Measurements from ENCODE around the gene DAZAP1.
A peak's percentile ranks its signal among the peaks of the same experiment; 100 is the strongest.

The DAZAP1 gene

DNA sequence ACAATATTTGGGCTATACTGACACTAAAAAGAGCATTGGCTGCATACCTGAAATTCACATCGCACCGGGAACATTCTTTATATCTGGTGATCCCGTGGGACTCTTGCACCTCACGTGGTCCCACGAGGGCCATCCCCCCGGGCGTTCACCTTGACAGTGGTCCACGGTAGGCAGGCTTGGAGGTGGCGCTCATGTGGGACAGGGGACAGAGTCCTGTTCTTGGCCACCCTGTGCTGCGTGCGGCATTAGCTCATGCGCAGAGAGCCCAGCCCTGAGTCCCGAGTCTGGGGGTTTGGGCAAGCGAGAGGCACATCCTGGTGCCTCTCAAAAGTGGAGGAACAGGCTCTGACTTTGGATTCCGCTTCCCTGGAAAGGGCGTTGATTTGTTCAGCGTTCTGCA lies 13.5 kb upstream of the DAZAP1 start:
- no peak for DNase-seq (ENCODE audit: low read depth in 1 of 2, low spot score in 1 of 2)

DNA sequence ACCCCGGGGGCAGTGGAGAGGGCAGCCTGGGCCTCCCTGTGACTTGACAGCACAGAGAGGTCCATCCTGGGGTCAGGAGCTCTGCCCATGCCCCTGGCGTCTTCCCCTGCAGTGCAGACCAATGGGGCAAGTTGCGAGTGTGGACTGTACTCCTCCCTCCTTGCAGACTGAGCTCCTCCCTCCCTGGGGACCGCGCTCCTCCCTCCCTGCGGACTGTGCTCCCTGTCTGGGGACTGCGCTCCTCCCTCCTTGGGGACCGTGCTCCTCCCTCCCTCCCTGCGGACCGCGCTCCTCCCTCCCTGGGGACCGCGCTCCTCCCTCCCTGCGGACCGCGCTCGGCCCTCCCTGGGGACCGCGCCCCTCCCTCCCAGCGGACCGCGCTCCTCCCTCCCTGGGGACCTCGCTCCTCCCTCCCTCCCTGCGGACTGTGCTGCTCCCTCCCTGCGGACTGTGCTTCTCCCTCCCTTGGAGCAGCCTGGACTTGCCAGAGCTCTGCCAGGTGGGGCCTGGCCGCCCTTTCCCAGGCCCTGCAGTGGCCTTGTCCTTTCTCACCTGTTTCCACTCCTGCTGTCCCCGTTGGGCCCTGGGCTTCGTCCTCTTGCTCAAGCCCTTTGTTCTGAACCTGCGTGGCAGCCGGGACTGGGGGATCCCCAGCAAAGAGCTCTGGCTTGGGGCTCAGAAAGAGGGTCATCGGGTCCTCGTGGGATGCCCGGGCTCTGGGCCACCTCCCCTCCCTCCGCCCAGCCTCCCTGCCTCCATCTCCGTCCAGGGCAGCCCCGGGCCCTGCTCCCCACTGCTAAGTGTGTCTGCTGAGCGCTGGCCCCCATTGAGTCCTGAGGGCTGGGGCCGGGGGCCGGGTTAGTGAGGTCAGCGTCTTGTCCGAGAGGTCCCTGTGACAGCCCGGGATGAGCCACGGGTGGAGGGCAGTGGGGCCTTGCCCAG lies 12.9 kb upstream of the DAZAP1 start:
- no peak for DNase-seq (ENCODE audit: low read depth in 1 of 2, low spot score in 1 of 2)

GRCh38 chr19:1395194-1396018 lies 12.0 kb upstream of the DAZAP1 start:
- no peak for DNase-seq (ENCODE audit: low read depth in 1 of 2, low spot score in 1 of 2)

- DNase-seq (ENCODE audit: low read depth in 1 of 2, low spot score in 1 of 2): no peak
These were observed 11.2 kb upstream of the DAZAP1 start for GRCh38 chr19:1396019-1396767.

- no peak for DNase-seq (ENCODE audit: low read depth in 1 of 2, low spot score in 1 of 2)
These were observed 10.4 kb upstream of the DAZAP1 start for GRCh38 chr19:1396768-1397679.

DNA sequence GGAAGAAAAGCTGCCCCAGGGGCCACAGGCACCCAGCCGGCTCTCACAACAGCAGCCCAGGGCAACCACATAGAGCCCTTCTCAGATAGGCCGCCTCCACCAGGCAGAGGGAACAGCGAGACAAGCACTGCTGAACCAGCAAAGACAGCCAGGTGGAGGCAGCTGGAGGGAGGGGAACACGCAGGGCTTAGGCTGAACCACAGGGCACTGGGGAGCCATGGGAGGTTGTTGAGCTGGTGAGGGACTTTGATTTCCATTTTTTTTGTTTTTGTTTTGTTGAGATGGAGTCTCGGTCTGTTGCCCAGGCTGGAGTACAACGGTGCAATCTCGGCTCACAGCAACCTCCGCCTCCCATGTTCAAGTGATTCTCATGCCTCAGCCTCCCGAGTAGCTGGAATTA lies 9.5 kb upstream of the DAZAP1 start:
- no peak for DNase-seq (ENCODE audit: low read depth in 1 of 2, low spot score in 1 of 2)

DNA sequence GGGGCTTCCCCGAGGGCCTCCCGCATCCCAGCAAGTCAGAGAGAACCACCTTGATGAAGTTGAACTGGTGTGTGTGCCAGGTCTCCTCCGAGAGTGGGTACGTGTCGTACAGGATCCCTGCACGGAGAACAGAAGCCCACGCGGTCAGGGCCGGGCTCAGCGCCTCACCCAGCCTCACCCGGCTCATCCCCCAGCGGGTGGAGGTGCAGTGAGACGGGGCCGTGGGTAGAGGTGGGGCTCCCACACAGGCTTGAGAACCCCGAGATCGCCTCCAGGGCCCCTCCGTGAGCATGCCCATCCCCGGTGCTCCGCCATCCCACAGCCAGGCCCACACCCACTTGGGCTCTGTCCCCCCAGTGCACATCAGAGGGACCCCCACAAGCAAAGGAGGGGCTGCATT lies 8.3 kb upstream of the DAZAP1 start:
- DNase-seq (ENCODE audit: low read depth in 1 of 2, low spot score in 1 of 2): no peak

- DNase-seq (ENCODE audit: low read depth in 1 of 2, low spot score in 1 of 2): no peak
These were observed 7.6 kb upstream of the DAZAP1 start for GRCh38 chr19:1399745-1400144.

GRCh38 chr19:1400281-1401137 lies 6.9 kb upstream of the DAZAP1 start:
- DNase-seq (ENCODE audit: low read depth in 1 of 2, low spot score in 1 of 2): no peak

DNA sequence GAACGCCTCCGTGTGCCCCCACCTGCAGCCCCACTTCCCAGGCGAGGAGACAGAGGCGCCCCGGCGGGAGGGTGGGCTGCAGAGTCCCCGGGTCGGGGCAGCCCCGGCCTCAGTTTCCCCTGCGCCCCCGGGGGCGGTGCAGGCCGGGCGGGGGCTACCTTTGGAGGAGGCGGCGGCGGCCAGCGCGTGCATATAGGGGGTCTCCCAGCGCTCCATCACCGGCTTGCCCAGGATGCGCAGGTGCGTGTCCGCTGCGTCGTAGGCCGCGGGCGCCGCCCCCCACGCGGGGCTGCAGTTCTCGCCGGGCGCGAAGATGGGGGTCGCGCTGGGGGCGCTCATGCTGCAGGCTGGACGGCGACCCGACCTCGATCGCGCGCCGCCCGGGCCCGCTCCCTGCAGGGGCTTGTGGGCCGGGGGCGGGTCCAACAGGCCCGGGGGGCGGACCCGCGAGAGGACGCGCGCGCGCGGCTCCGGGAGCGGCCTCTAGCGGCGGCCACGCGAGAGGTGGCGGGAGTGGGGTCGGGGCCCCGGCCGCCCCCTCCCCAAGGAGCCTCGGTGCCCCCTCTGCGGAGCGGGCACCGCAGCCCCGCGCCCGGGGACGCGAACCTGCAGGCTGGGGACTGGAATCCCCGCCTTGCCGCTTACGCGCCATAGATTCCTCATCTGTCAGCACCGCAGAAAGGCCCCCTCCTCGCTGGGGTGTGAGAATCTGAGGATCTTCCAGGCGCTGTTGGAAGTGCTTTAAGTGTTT lies 6.1 kb upstream of the DAZAP1 start, which contains the start of gene GAMT:
TSS of gene GAMT (minus strand) at position 405 of the 751 bp plus-strand sequence. CDS start at position 339, 66 bp downstream.
- peak in 1 of 2 donors; percentile 45 for DNase-seq (ENCODE audit: low read depth in 1 of 2, low spot score in 1 of 2)

DNA sequence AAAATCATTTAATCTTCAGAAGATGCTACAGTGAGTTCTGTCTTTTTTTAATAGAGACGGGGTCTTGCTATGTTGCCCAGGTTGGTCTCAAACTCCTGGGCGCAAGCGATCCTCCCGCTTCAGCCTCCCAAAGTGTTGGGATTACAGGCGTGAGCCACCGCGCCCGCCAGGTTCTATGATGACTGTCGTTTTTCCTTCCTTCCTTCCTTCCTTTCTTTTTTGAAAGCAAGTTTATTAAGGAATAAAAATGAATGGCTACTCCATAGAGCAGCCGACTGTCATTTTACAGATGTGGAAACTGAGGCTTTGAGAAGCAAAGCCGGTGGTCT lies 5.5 kb upstream of the DAZAP1 start:
- DNase-seq (ENCODE audit: low read depth in 1 of 2, low spot score in 1 of 2): no peak

- DNase-seq (ENCODE audit: low read depth in 1 of 2, low spot score in 1 of 2): no peak
These were observed 4.8 kb upstream of the DAZAP1 start for GRCh38 chr19:1402411-1403070.

DNA sequence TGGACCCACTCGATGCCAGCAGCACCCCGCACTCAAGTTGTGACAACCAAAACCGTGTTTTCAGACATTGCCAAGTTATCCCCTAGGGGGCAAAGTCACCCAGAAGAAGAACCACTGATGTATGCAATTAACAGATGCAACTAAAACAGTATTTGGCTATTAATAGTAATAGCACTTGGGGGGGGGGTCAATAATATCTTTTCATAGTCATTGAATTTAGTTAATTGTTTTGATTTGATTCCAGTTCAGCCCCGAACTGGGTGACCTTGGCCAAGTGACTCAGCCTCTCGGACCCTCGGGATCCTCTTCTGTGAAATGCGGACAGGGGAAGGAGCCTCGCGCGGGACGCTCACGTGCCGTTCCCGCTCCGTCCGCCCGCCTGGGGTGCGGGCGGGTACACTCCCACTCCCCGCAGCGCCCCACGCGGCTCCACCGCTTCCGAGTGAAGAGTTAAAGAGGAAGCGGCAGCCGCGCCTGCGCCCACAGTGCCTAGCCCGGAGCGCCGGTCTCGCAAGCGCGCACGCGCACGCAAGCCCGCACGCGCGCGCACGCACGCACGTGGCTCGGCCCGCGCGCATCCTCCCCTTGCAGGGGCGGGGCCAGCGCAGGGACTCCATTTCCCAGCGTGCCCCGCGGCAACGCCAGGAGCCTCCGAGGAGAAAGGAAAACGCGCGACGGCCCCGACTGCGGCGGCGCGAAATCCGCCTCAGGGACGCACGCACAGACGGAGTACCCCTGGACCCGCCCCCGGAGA lies 435 bp upstream of the DAZAP1 start:
- DNase-seq (ENCODE audit: low read depth in 1 of 2, low spot score in 1 of 2): peak; percentile 98 to 100

GRCh38 chr19:1408300-1409203 lies 1.2 kb downstream of the DAZAP1 start:
- DNase-seq (ENCODE audit: low read depth in 1 of 2, low spot score in 1 of 2): peak; percentile 19 to 36

GRCh38 chr19:1409204-1410005 lies 2.0 kb downstream of the DAZAP1 start:
- no peak for DNase-seq (ENCODE audit: low read depth in 1 of 2, low spot score in 1 of 2)

All from activated T-helper 1 cell treated with anti-CD3 and anti-CD28 coated beads, Interleukin-2, amount 50 U/mL, for 16 hours (primary cell).